SJCRH30 (cell line): ENCODE results near the gene NAGPA. TPM values are rescaled to one million over a fixed set of nuclear protein-coding genes. Genes with fewer than 3 reads are reported as not detected.
A peak's percentile ranks its signal among the peaks of the same experiment; 100 is the strongest.
"Not testable (repeated sequence)": the region's sequence is repeated elsewhere in the genome, so short reads cannot be mapped to it uniquely, and the experiment has no call there.

Experiments
- DNase-seq, 2 experiments: peaks; one replicate each; pipeline ENCODE4 v3.0.0-alpha.2; 2015 to 2020
- H3K27ac ChIP-seq: fragments of 250-450 bp; sonication (Bioruptor Pico); 2 replicates; pipeline ENCODE4 v1.5.1; 2020; ENCODE audit warnings: mild to moderate bottlenecking, moderate library complexity
- H3K27me3 ChIP-seq: fragments of 250-450 bp; sonication (Bioruptor Pico); 2 replicates; pipeline ENCODE4 v1.5.1; 2020; ENCODE audit warnings: mild to moderate bottlenecking, moderate library complexity
- H3K36me3 ChIP-seq: fragments of 250-450 bp; sonication (Bioruptor Pico); 2 replicates; pipeline ENCODE4 v1.5.1; 2020; ENCODE audit warnings: mild to moderate bottlenecking, moderate library complexity
- H3K4me1 ChIP-seq: fragments of 250-450 bp; sonication (Bioruptor Pico); 2 replicates; pipeline ENCODE4 v1.5.1; 2020; ENCODE audit warnings: mild to moderate bottlenecking, moderate library complexity
- H3K4me3 ChIP-seq: fragments of 250-450 bp; sonication (Bioruptor Pico); 2 replicates; pipeline ENCODE4 v1.5.1; 2020; ENCODE audit warnings: mild to moderate bottlenecking, moderate library complexity
- H3K9me3 ChIP-seq: fragments of 250-450 bp; sonication (Bioruptor Pico); replicated peaks from 2 replicates; pipeline ENCODE4 v1.5.1; 2020; ENCODE audit warnings: mild to moderate bottlenecking, moderate library complexity
- total RNA-seq: library from RNA; depleted of rRNA; stranded (reverse); fragments of >200 nt; shearing (Covaris generic); gene quantifications from 2 replicates; pipeline ENCODE4 v1.2.3, GENCODE V29; 2014; rRNA removed

NAGPA gene
- total RNA-seq = 6.4 and 8.1 TPM in 2 replicates

- H3K4me3 ChIP-seq = peak within 1 kb of the TSS; percentile 80
- no peaks in the 10 kb centered on the region for H3K9me3 ChIP-seq
- DNase-seq = peak; percentile 79 to 85
- H3K27me3 ChIP-seq = no peaks in the 10 kb centered on the region
- no peaks in the 10 kb centered on the region for H3K4me1 ChIP-seq
- H3K27ac ChIP-seq = peak within 1 kb of the TSS; percentile 18; the same call in 1 of the 2 replicates
- H3K36me3 ChIP-seq = no peaks in the 10 kb centered on the region
These were observed at the start of gene NAGPA for GRCh38 chr16:5033256-5034166. TSS of gene NAGPA (minus strand) at chr16:5033935. CDS start at chr16:5033914, 21 bp downstream.

- not testable (repeated sequence) for H3K27me3 ChIP-seq, H3K27ac ChIP-seq, H3K4me1 ChIP-seq, DNase-seq, H3K36me3 ChIP-seq, H3K4me3 ChIP-seq, H3K9me3 ChIP-seq
These were observed 47.3 kb upstream of the NAGPA start for GRCh38 chr16:5080996-5081395.

- H3K4me1 ChIP-seq, H3K36me3 ChIP-seq, H3K9me3 ChIP-seq, H3K27ac ChIP-seq, H3K4me3 ChIP-seq, DNase-seq, H3K27me3 ChIP-seq: not testable (repeated sequence)
These were observed 46.7 kb upstream of the NAGPA start for GRCh38 chr16:5080461-5080860.

- no peaks in the 10 kb centered on the region for H3K4me1 ChIP-seq
- no peak overlapping the region for H3K27ac ChIP-seq
- no peak for DNase-seq
- no peaks in the 10 kb centered on the region for H3K36me3 ChIP-seq
- no peaks in the 10 kb centered on the region for H3K27me3 ChIP-seq
- no peaks in the 10 kb centered on the region for H3K9me3 ChIP-seq
- no peak overlapping the region for H3K4me3 ChIP-seq
These were observed 44.9 kb upstream of the NAGPA start for GRCh38 chr16:5078626-5079025.

GRCh38 chr16:5077304-5077703 lies 43.6 kb upstream of the NAGPA start:
- H3K36me3 ChIP-seq = no peaks in the 10 kb centered on the region
- DNase-seq = no peak
- no peaks in the 10 kb centered on the region for H3K27me3 ChIP-seq
- H3K9me3 ChIP-seq = no peaks in the 10 kb centered on the region
- no peak overlapping the region for H3K4me3 ChIP-seq
- H3K27ac ChIP-seq = no peak overlapping the region
- no peaks in the 10 kb centered on the region for H3K4me1 ChIP-seq

GRCh38 chr16:5075637-5076036 lies 41.9 kb upstream of the NAGPA start:
- no peak overlapping the region for H3K27ac ChIP-seq
- no peaks in the 10 kb centered on the region for H3K36me3 ChIP-seq
- no peak overlapping the region for H3K4me3 ChIP-seq
- H3K9me3 ChIP-seq = no peaks in the 10 kb centered on the region
- no peak for DNase-seq
- H3K27me3 ChIP-seq = no peaks in the 10 kb centered on the region
- H3K4me1 ChIP-seq = no peaks in the 10 kb centered on the region

- H3K4me3 ChIP-seq, H3K36me3 ChIP-seq, H3K4me1 ChIP-seq, H3K27me3 ChIP-seq, DNase-seq, H3K27ac ChIP-seq, H3K9me3 ChIP-seq: not testable (repeated sequence)
These were observed 40.0 kb upstream of the NAGPA start for GRCh38 chr16:5073771-5074170.

- no peak overlapping the region for H3K4me3 ChIP-seq
- no peaks in the 10 kb centered on the region for H3K36me3 ChIP-seq
- no peak overlapping the region for H3K27ac ChIP-seq
- H3K9me3 ChIP-seq = no peaks in the 10 kb centered on the region
- no peaks in the 10 kb centered on the region for H3K4me1 ChIP-seq
- no peaks in the 10 kb centered on the region for H3K27me3 ChIP-seq
- DNase-seq = no peak
These were observed 39.5 kb upstream of the NAGPA start for GRCh38 chr16:5073279-5073629.

- Histone ChIP-seq H3K27ac (peak overlapping the region; percentile 54; the same call in 1 of the 2 replicates), H3K4me1 (no peaks in the 10 kb centered on the region), H3K27me3 (no peaks in the 10 kb centered on the region), H3K36me3 (no peaks in the 10 kb centered on the region), H3K9me3 (no peaks in the 10 kb centered on the region), H3K4me3 (peak overlapping the region; percentile 90)
- no peak for DNase-seq
These were observed 38.9 kb upstream of the NAGPA start for GRCh38 chr16:5072334-5073278.

- Histone ChIP-seq H3K9me3 (no peaks in the 10 kb centered on the region), H3K36me3 (no peaks in the 10 kb centered on the region), H3K4me1 (no peaks in the 10 kb centered on the region), H3K4me3 (peak within 1 kb of the TSS; percentile 90), H3K27me3 (no peaks in the 10 kb centered on the region), H3K27ac (peak within 1 kb of the TSS; percentile 54)
- peak; percentile 85 to 87 for DNase-seq
These were observed 38.1 kb upstream of the NAGPA start, which contains the start of gene ALG1 for GRCh38 chr16:5071681-5072333. TSS of gene ALG1 (plus strand) at chr16:5071843. CDS start at chr16:5071850, 7 bp downstream.

GRCh38 chr16:5071341-5071680 lies 37.6 kb upstream of the NAGPA start:
- H3K36me3 ChIP-seq = no peaks in the 10 kb centered on the region
- H3K27me3 ChIP-seq = peaks cover 3% of the 10 kb centered on the region
- H3K4me3 ChIP-seq = peak overlapping the region; percentile 90
- no peaks in the 10 kb centered on the region for H3K4me1 ChIP-seq
- no peaks in the 10 kb centered on the region for H3K9me3 ChIP-seq
- peak overlapping the region; percentile 54; the same call in 1 of the 2 replicates for H3K27ac ChIP-seq
- DNase-seq = no peak

- Histone ChIP-seq H3K36me3 (no peaks in the 10 kb centered on the region), H3K9me3 (no peaks in the 10 kb centered on the region), H3K4me1 (no peaks in the 10 kb centered on the region), H3K4me3 (no peak overlapping the region), H3K27ac (no peak overlapping the region), H3K27me3 (peaks cover 10% of the 10 kb centered on the region)
- no peak for DNase-seq
These were observed 36.9 kb upstream of the NAGPA start for GRCh38 chr16:5070431-5071186.

- no peaks in the 10 kb centered on the region for H3K9me3 ChIP-seq
- no peak overlapping the region for H3K4me3 ChIP-seq
- no peak overlapping the region for H3K27ac ChIP-seq
- DNase-seq = no peak
- no peaks in the 10 kb centered on the region for H3K4me1 ChIP-seq
- no peaks in the 10 kb centered on the region for H3K36me3 ChIP-seq
- H3K27me3 ChIP-seq = peaks cover 15% of the 10 kb centered on the region
These were observed 36.1 kb upstream of the NAGPA start for GRCh38 chr16:5069854-5070253.

GRCh38 chr16:5069048-5069447 lies 35.3 kb upstream of the NAGPA start:
- H3K27ac ChIP-seq = no peak overlapping the region
- H3K9me3 ChIP-seq = no peaks in the 10 kb centered on the region
- H3K4me3 ChIP-seq = no peak overlapping the region
- peaks cover 15% of the 10 kb centered on the region for H3K27me3 ChIP-seq
- DNase-seq = no peak
- no peaks in the 10 kb centered on the region for H3K36me3 ChIP-seq
- no peaks in the 10 kb centered on the region for H3K4me1 ChIP-seq
